Measurements from ENCODE around the gene FPGS.

FPGS gene

DNA sequence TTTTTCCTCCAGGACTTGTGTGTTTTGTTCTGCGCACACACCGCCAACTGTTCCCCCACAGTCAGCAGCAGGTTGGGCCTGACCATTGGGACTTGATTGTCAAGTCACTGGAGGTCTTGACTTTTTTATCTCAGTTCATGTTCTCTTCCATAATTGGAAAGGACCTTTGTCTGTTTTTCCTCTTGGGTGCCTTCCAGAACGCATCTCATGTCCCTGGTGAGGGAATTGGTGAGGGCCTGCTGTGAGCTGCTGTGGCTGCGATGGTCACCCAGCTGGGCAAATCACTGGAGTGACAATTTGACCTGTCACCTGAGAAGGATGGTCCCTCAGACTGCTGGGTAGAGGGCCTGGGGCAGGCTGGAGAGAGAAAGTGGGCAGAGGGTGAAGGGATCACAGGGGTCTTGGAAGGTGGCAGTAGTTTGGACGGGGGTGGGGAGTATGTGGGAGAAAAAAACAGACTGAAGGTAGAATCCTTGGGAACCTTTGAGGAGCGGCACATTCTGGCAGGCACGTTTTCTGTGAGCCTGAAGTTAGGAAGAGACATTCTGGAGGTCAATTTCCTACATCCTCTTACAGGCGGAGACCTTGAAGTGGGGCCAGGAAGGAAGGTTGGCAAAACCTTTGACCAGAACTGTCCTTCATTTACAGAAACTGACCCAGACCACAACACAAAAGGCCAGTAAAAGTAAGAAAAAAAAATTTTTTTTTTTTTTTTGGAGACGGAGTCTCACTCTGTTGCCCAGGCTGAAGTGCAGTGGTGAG is 12.4 kb upstream of the FPGS start:
- no peak for DNase-seq

DNA sequence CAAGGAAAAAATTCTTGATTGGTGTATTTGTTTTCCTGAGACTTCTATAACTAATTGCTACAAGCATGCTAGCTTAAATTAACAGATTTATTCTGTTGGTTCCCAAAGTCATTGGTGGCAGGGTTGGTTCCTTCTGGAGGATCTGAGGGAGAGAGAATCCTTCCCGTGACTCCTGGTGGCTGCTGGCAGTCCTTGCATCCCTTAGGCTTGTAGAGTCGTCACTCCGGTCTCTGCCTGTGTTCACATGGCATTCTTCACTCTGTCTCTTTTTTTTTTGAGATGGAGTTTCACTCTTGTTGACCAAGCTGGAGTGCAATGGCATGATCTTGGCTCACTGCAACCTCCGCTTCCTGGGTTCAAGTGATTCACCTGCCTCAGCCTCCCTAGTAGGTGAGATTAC is 11.6 kb upstream of the FPGS start:
- no peak for DNase-seq

GRCh38 chr9:127792417-127793031 is 10.2 kb upstream of the FPGS start:
- no peak for DNase-seq

GRCh38 chr9:127793093-127793708 is 9.5 kb upstream of the FPGS start:
- no peak for DNase-seq

- no peak for DNase-seq
Measured at GRCh38 chr9:127794001-127794791, 8.5 kb upstream of the FPGS start.

GRCh38 chr9:127796225-127796813 is 6.4 kb upstream of the FPGS start:
- no peak for DNase-seq

DNA sequence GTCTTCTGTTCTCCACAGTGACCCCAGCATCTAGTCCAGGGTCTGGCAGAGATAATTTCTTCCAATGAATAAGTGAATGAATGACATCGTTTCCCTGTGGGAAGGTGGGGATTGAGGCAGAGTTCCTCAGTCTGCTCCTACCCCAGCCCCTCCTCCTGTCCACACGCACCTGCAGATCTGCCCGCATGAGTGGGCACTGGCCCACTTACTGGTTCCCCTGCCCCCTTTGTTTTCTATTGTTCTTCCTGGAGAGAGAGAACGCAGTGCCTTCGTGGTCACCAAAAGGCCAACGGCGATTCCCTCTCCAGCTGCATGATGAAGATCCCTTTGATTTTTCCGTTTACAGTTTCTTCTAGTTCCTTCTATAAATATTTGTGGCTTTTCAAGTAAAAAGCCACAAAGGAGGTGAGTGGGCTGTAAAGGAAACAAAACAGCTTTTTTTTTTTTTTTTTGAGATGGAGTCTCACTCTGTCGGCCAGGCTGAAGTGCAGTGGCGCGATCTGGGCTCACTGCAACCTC is 5.8 kb upstream of the FPGS start:
- DNase-seq, result no peak

DNA sequence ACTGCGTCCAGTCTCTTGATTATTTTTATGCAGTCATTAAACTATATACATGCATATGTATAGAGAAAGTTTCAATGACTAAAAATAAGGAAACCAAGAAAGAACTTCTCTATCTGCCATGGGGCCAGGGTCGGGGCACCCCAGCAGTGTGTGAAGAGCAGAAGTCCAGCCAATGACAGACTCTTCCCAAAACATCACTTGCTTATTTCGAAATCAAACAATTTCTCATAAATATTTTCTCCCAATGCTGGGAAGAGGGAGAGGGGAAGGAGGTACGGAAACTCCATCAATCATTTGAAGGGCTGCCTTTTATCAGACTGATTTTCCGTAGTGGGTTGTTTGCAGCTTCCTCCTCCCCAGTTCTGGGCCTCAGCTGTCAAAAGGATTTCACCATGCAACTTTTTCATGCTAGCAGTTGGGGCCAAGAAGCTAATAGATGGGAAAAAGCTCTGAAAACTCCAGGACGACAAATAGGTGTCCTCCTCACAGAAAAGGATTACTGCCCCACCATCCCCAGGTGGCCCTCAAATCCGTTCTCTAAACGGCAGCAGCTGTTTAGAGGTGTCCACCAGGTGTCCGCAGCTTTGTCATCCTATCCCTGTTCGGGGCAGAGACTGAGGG is 617 bp upstream of the FPGS start:
- no peak for DNase-seq

- DNase-seq, result no peak
Measured at GRCh38 chr9:127803507-127804352, 1.0 kb downstream of the FPGS start.

- no peak for DNase-seq
Measured at GRCh38 chr9:127805620-127806019, 2.9 kb downstream of the FPGS start.

GRCh38 chr9:127806871-127807270 is 4.2 kb downstream of the FPGS start:
- no peak for DNase-seq

DNA sequence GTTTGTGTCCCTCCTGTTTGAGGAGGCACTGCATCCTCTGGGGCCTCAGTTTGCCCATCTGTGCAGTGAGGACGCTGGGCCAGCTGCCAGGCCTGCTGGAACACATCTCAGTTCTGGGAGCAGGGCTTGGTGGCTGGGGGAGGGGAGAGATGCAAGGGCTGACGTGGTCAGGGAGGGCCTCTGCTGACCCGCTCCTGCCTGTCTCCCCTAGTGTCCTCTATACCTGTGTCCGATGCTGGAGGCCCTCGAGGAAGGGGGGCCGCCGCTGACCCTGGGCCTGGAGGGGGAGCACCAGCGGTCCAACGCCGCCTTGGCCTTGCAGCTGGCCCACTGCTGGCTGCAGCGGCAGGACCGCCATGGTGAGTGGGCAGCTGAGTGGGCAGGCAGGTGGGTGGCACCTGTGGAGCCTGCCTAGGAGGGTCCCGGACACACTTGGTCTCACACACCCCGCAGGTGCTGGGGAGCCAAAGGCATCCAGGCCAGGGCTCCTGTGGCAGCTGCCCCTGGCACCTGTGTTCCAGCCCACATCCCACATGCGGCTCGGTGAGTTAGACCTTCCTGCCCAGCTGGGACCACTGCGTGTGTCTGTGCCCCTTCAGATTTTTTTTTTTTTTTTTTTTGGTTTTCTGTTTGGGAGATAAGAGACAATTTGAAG is 5.8 kb downstream of the FPGS start:
- no peak for DNase-seq

GRCh38 chr9:127809002-127809539 is 6.4 kb downstream of the FPGS start:
- no peak for DNase-seq

DNA sequence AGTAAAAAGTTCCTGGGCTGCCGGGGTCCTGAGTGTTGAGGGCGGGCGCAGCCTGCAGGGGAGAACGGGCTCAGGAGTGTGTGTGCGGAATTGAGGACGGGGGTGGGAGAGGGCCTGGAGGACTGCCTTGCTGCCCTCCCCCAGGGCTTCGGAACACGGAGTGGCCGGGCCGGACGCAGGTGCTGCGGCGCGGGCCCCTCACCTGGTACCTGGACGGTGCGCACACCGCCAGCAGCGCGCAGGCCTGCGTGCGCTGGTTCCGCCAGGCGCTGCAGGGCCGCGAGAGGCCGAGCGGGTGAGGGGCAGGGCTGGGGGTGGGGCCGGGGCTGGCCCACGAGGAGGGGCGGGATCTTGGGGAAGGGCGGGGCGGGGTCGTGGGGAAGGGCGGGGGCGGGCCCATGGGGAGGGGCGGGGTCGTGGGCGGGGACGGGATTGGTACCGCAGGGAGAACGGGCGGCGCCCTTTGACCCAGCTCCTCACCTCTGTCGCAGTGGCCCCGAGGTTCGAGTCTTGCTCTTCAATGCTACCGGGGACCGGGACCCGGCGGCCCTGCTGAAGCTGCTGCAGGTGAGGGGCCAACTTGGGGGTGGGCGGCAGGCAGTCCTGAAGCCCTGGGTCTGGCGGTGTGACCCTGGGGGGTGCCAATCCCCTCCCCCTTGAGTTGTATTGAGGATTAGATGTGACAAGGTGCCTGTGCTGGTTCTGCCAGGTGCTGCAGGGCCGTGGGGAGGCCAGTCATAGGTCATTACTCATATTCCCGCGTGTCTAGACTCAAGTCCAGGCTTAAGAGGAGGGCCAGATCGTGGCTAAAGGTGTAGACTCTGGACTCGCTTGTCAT is 7.1 kb downstream of the FPGS start:
- no peak for DNase-seq

- DNase-seq, result no peak
Measured at GRCh38 chr9:127810378-127811187, 7.9 kb downstream of the FPGS start.

GRCh38 chr9:127812011-127812410 is 9.3 kb downstream of the FPGS start:
- DNase-seq, result no peak

DNA sequence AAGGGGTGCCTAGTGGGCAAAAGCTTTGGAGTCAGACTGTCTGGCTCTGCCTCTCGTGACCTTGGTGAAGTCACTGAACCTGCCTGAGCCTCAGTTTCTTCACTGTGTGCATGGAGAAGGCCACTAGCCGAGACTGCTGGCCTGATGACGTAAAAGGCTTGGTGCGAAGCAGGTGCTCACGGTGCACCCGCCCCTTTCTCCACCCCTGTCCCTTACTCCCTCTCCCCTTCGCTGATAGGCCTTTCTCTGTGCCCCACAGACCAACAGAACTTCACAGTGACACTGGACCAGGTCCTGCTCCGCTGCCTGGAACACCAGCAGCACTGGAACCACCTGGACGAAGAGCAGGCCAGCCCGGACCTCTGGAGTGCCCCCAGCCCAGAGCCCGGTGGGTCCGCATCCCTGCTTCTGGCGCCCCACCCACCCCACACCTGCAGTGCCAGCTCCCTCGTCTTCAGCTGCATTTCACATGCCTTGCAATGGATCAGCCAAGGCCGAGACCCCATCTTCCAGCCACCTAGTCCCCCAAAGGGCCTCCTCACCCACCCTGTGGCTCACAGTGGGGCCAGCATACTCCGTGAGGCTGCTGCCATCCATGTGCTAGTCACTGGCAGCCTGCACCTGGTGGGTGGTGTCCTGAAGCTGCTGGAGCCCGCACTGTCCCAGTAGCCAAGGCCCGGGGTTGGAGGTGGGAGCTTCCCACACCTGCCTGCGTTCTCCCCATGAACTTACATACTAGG is 10.4 kb downstream of the FPGS start:
- no peak for DNase-seq

- DNase-seq, result no peak
Measured at GRCh38 chr9:127813686-127814226, 11.1 kb downstream of the FPGS start.

Data from activated CD8-positive, alpha-beta memory T cell treated with anti-CD3 and anti-CD28 coated beads, Interleukin-2, amount 50 U/mL, for 4 hours (primary cell).